HG02642 (cell line): ENCODE results near the gene MIPOL1.
"Not testable (repeated sequence)": the region's sequence is repeated elsewhere in the genome, so short reads cannot be mapped to it uniquely, and the experiment has no call there.

Experiments used
- ATAC-seq: cut with Tn5 transposase; IDR thresholded peaks from one replicate; pipeline ENCODE4 v1.9.1; 2021; ENCODE audit warnings: mild to moderate bottlenecking; ENCODE audit not compliant: unreplicated experiment, poor library complexity

MIPOL1 gene

GRCh38 chr14:37437490-37437889 lies 239.8 kb downstream of the MIPOL1 start:
- ATAC-seq: no peak

- ATAC-seq: no peak
Observed at GRCh38 chr14:37438444-37438843, 240.7 kb downstream of the MIPOL1 start.

GRCh38 chr14:37443461-37443860 lies 245.7 kb downstream of the MIPOL1 start:
- no peak for ATAC-seq

- ATAC-seq: no peak
Observed at GRCh38 chr14:37447883-37448391, 250.2 kb downstream of the MIPOL1 start.

GRCh38 chr14:37452323-37452722 lies 254.6 kb downstream of the MIPOL1 start:
- no peak for ATAC-seq

GRCh38 chr14:37453985-37454384 lies 256.2 kb downstream of the MIPOL1 start:
- ATAC-seq: no peak

- no peak for ATAC-seq
Observed at GRCh38 chr14:37457334-37457733, 259.6 kb downstream of the MIPOL1 start.

- ATAC-seq: not testable (repeated sequence)
Observed at GRCh38 chr14:37462426-37462825, 264.7 kb downstream of the MIPOL1 start.

- ATAC-seq: no peak
Observed at GRCh38 chr14:37464192-37464858, 266.6 kb downstream of the MIPOL1 start.

- no peak for ATAC-seq
Observed at GRCh38 chr14:37466003-37466622, 268.4 kb downstream of the MIPOL1 start.

- no peak for ATAC-seq
Observed at GRCh38 chr14:37466623-37467088, 268.9 kb downstream of the MIPOL1 start.

- ATAC-seq: no peak
Observed at GRCh38 chr14:37469650-37470049, 271.9 kb downstream of the MIPOL1 start.

GRCh38 chr14:37470251-37470650 lies 272.5 kb downstream of the MIPOL1 start:
- no peak for ATAC-seq

- no peak for ATAC-seq
Observed at GRCh38 chr14:37472906-37473305, 275.2 kb downstream of the MIPOL1 start.

GRCh38 chr14:37474191-37474590 lies 276.5 kb downstream of the MIPOL1 start:
- ATAC-seq: no peak

- no peak for ATAC-seq
Observed at GRCh38 chr14:37480446-37481290, 282.9 kb downstream of the MIPOL1 start.

GRCh38 chr14:37482428-37482827 lies 284.7 kb downstream of the MIPOL1 start:
- ATAC-seq: no peak

- ATAC-seq: no peak
Observed at GRCh38 chr14:37483672-37484071, 285.9 kb downstream of the MIPOL1 start.

GRCh38 chr14:37490607-37491006 lies 292.9 kb downstream of the MIPOL1 start:
- no peak for ATAC-seq

GRCh38 chr14:37491076-37491475 lies 293.3 kb downstream of the MIPOL1 start:
- no peak for ATAC-seq

GRCh38 chr14:37493606-37494005 lies 295.9 kb downstream of the MIPOL1 start:
- ATAC-seq: no peak
